Progenitor cell of endocrine pancreas (in vitro differentiated cells): ENCODE results near the gene UBASH3A. TPM values are rescaled to one million over a fixed set of nuclear protein-coding genes. Genes with fewer than 3 reads are reported as not detected.

ENCODE experiments used
- DNase-seq: peaks from one replicate; pipeline ENCODE4 v3.0.0; 2021; ENCODE audit warnings: low spot score; ENCODE audit not compliant: unreplicated experiment
- H3K27ac Mint-ChIP-seq: 2 replicates; pipeline ENCODE4 v1.8.0; 2021; ENCODE audit warnings: mild to moderate bottlenecking, moderate library complexity, mixed read lengths
- H3K27me3 Mint-ChIP-seq: 2 replicates; pipeline ENCODE4 v1.8.0; 2021; ENCODE audit warnings: mixed read lengths
- H3K36me3 Mint-ChIP-seq: 2 replicates; pipeline ENCODE4 v1.8.0; 2022; ENCODE audit warnings: mixed read lengths; ENCODE audit not compliant: insufficient read depth
- H3K4me1 Mint-ChIP-seq: 2 replicates; pipeline ENCODE4 v1.8.0; 2021; ENCODE audit warnings: low read depth, mixed read lengths
- H3K4me3 Mint-ChIP-seq: 2 replicates; pipeline ENCODE4 v1.8.0; 2021; ENCODE audit warnings: low read depth, mild to moderate bottlenecking, moderate library complexity, mixed read lengths
- H3K9me3 Mint-ChIP-seq: 2 replicates; pipeline ENCODE4 v1.8.0; 2021; ENCODE audit warnings: low read depth, mixed read lengths
- total RNA-seq: library from RNA; stranded (reverse); gene quantifications from 2 replicates; pipeline ENCODE4 v1.2.1, GENCODE V29; 2021
- TF ChIP-seq, protein P1 (sequence below): fragments of 200-600 bp; sonication (generic); IDR thresholded peaks from one replicate; pipeline ENCODE4 v1.5.0; 2021; ENCODE audit warnings: antibody characterized with exemption, mild to moderate bottlenecking; ENCODE audit not compliant: unreplicated experiment

Gene UBASH3A
- total RNA-seq, 1 donor from 2014 or later = not detected

DNA sequence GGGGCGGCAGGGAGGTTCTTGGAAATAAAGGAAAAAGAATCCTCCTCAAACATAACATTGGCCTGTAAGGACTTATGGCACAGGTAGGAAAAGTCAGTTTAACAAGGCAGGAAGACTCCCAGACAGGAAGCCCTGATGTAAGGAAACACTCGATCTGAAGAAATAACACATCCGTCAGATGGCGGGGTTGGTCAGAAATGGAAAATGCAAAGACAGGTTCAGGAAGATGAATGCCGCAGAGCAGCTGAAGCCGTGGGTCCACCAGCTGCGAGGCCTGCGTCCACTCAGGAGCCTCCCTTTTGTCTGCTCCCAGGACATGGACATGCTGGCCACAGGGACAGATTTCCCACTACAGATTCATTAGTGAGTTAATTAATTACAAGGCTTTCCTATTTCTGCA lies 88.5 kb downstream of the UBASH3A start:
- H3K27ac Mint-ChIP-seq = no peak overlapping the region
- no peaks in the 10 kb centered on the region for H3K27me3 Mint-ChIP-seq
- H3K4me1 Mint-ChIP-seq = peaks cover 19% of the 10 kb centered on the region
- TF ChIP-seq, protein P1, sequence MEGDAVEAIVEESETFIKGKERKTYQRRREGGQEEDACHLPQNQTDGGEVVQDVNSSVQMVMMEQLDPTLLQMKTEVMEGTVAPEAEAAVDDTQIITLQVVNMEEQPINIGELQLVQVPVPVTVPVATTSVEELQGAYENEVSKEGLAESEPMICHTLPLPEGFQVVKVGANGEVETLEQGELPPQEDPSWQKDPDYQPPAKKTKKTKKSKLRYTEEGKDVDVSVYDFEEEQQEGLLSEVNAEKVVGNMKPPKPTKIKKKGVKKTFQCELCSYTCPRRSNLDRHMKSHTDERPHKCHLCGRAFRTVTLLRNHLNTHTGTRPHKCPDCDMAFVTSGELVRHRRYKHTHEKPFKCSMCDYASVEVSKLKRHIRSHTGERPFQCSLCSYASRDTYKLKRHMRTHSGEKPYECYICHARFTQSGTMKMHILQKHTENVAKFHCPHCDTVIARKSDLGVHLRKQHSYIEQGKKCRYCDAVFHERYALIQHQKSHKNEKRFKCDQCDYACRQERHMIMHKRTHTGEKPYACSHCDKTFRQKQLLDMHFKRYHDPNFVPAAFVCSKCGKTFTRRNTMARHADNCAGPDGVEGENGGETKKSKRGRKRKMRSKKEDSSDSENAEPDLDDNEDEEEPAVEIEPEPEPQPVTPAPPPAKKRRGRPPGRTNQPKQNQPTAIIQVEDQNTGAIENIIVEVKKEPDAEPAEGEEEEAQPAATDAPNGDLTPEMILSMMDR = no peak
- no peak for DNase-seq
- no peaks in the 10 kb centered on the region for H3K9me3 Mint-ChIP-seq
- H3K4me3 Mint-ChIP-seq = no peak overlapping the region
- H3K36me3 Mint-ChIP-seq = no peaks in the 10 kb centered on the region

DNA sequence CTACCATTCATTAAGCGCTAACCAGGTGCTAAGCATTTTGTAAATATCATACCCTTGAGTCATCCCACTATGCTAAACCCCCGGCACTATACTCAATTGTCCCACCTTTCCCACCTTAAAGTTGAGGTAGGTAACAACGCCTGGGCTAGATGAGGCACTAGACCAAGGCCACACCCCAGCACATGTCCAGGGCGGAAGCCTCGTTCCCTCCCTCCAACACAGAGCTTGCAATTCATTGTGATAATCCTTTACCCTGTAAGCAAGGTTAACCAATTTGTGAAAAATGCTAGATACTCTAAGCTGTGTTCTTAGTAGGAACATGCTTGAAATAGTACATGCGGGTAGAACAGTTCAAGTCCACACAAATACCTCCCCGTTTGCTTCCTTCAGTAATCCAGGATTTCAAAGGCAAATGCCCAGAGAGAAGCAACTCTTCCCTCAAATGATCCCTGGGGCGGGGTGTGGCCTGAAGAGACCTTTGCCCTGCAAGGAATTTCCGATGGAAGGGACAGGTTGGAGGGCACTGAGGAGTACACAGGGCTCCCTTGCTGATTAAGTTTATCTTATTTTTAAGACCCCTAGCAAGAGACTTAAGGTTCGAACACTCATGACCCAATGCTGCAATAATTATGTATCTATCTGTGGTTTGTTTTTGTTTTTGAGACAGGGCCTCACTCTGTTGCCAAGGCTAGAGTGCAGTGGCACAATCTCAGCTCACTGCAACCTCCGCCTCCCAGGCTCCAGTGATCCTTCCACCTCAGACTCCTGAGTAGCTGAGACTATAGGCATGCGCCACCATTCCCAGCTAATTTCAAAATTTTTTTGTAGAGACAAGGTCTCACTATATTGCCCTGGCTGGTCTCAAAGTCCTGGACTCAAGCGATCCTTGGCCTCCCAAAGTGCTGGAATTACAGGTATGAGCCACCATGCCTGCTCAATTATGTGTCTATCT lies 89.7 kb downstream of the UBASH3A start:
- H3K27me3 Mint-ChIP-seq = no peaks in the 10 kb centered on the region
- DNase-seq = no peak

DNA sequence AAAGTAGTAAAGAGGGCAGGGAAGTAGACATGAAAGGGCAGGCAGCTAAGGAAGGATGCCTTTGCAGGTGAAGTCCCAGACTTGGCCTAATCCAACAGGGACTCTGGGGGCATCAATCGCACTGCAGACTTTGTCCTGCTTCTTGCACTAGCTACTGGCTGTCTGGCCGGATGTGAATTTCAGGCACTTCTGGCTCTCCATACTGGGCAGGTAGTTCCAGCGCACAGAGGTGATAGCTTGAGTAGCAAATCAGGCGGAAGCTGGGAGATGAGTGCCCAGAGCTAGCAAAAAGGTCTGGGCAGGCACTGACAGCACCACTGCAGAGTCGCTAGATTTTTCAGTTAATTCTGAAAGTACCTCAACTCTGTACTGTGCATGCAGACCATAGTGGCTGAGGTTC lies 91.3 kb downstream of the UBASH3A start:
- no peak for DNase-seq
- Mint-ChIP-seq H3K27ac (no peak overlapping the region), H3K36me3 (no peaks in the 10 kb centered on the region), H3K9me3 (no peaks in the 10 kb centered on the region), H3K27me3 (no peaks in the 10 kb centered on the region), H3K4me3 (no peak overlapping the region), H3K4me1 (peaks cover 20% of the 10 kb centered on the region)
- TF ChIP-seq, protein P1 = no peak

More for the DNA sequence above, 89.7 kb downstream of the UBASH3A start:
- Mint-ChIP-seq H3K4me3 (no peak overlapping the region), H3K9me3 (no peaks in the 10 kb centered on the region), H3K27ac (no peak overlapping the region), H3K4me1 (peaks cover 20% of the 10 kb centered on the region), H3K36me3 (no peaks in the 10 kb centered on the region)
- TF ChIP-seq, protein P1 = no peak

DNA sequence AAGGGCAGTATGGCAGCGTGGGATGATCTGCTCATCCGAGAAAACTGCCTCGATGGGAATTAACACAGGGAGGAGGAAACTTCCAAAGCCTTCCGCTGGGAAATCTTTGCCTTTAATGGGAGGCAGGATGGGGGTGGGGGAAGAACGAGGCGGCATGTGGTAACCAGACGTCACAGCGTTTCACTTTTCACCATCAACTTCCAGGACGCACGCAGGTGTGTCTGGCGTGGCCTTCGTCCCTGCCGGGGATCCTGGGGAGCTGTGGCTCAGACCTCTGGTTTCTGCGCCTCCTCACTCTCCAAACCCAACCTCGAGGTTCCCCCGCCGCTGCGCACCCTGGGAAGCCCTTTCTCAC lies 92.0 kb downstream of the UBASH3A start:
- Mint-ChIP-seq H3K36me3 (no peaks in the 10 kb centered on the region), H3K27me3 (no peaks in the 10 kb centered on the region), H3K27ac (peak overlapping the region; percentile 74), H3K4me3 (peak overlapping the region; percentile 78), H3K9me3 (no peaks in the 10 kb centered on the region), H3K4me1 (peaks cover 20% of the 10 kb centered on the region)
- no peak for DNase-seq
- TF ChIP-seq, protein P1 = no peak

GRCh38 chr21:42496120-42496838 lies 92.6 kb downstream of the UBASH3A start, which contains the start of gene RSPH1:
Gene RSPH1 (minus strand): TSS chr21:42496224. CDS start chr21:42496186, 38 bp downstream.
- Mint-ChIP-seq H3K27ac (peak within 1 kb of the TSS; percentile 92), H3K27me3 (no peaks in the 10 kb centered on the region), H3K9me3 (no peaks in the 10 kb centered on the region), H3K4me3 (peak within 1 kb of the TSS; percentile 78), H3K36me3 (no peaks in the 10 kb centered on the region), H3K4me1 (peaks cover 20% of the 10 kb centered on the region)
- peak; percentile 100 for DNase-seq
- TF ChIP-seq, protein P1 = no peak
